Stimulated activated CD4-positive, alpha-beta T cell treated with anti-CD3 and anti-CD28 coated beads, Interleukin-1b, Interleukin-23, amount 100 ng/mL, for 24 hours (primary cell): ENCODE measurements around the gene AUNIP.

Experiments used
- DNase-seq, 4 experiments: peaks; one replicate each; pipeline ENCODE4 v3.0.0-alpha.2; 2020; ENCODE audit warnings: low read depth in 4 of 4, low spot score in 1 of 4

Gene AUNIP

GRCh38 chr1:25858906-25859789 is at the start of gene AUNIP:
AUNIP (minus strand) TSS chr1:25859457; CDS start chr1:25859357, 100 bp downstream.
- DNase-seq = peak; percentile 85 to 90 (median 89)

GRCh38 chr1:25909040-25909439 is 49.8 kb upstream of the AUNIP start:
- no peak for DNase-seq

- DNase-seq = no peak
These were observed 48.9 kb upstream of the AUNIP start for GRCh38 chr1:25908161-25908560.

GRCh38 chr1:25907601-25908000 is 48.3 kb upstream of the AUNIP start:
- no peak for DNase-seq

GRCh38 chr1:25906644-25907300 is 47.5 kb upstream of the AUNIP start:
- peak in 1 of 4 experiments; percentile 18 for DNase-seq

GRCh38 chr1:25905680-25906643 is 46.7 kb upstream of the AUNIP start, which contains the start of gene STMN1:
STMN1 (minus strand) TSS chr1:25906419; CDS start chr1:25904676, 1,743 bp downstream.
- DNase-seq = peak; percentile 75 to 92 (median 80)

GRCh38 chr1:25904943-25905679 is 45.9 kb upstream of the AUNIP start:
- peak; percentile 78 to 99 (median 90) for DNase-seq

GRCh38 chr1:25903986-25904385 is 44.7 kb upstream of the AUNIP start:
- DNase-seq = no peak

GRCh38 chr1:25902462-25902861 is 43.2 kb upstream of the AUNIP start:
- DNase-seq = no peak

GRCh38 chr1:25900219-25900618 is 41.0 kb upstream of the AUNIP start:
- DNase-seq = no peak

- no peak for DNase-seq
These were observed 40.5 kb upstream of the AUNIP start for GRCh38 chr1:25899792-25900191.

- no peak for DNase-seq
These were observed 39.2 kb upstream of the AUNIP start for GRCh38 chr1:25898223-25899015.

GRCh38 chr1:25897754-25898153 is 38.5 kb upstream of the AUNIP start:
- no peak for DNase-seq

- DNase-seq = no peak
These were observed 37.0 kb upstream of the AUNIP start for GRCh38 chr1:25896266-25896665.

- peak; percentile 68 to 82 (median 79) for DNase-seq
These were observed 36.2 kb upstream of the AUNIP start for GRCh38 chr1:25895365-25895990.

- no peak for DNase-seq
These were observed 33.9 kb upstream of the AUNIP start for GRCh38 chr1:25893116-25893515.

GRCh38 chr1:25891606-25892005 is 32.3 kb upstream of the AUNIP start:
- no peak for DNase-seq

GRCh38 chr1:25890239-25891034 is 31.2 kb upstream of the AUNIP start:
- no peak for DNase-seq
